Anterior cingulate cortex (tissue), 58 donors: Measurements from ENCODE around the gene ABCG2.
"Not testable (repeated sequence)": the region's sequence is repeated elsewhere in the genome, so short reads cannot be mapped to it uniquely, and the experiment has no call there.

Source experiments
- DNase-seq, 58 donors: peaks; one replicate each; lab custom pipeline; 2025; lab: John Stamatoyannopoulos, UW

The ABCG2 gene

GRCh38 chr4:88169298-88169697 is 10.9 kb upstream of the ABCG2 start:
- DNase-seq, result no peak

- no peak for DNase-seq
These were observed 8.2 kb upstream of the ABCG2 start for GRCh38 chr4:88166608-88167007.

DNA sequence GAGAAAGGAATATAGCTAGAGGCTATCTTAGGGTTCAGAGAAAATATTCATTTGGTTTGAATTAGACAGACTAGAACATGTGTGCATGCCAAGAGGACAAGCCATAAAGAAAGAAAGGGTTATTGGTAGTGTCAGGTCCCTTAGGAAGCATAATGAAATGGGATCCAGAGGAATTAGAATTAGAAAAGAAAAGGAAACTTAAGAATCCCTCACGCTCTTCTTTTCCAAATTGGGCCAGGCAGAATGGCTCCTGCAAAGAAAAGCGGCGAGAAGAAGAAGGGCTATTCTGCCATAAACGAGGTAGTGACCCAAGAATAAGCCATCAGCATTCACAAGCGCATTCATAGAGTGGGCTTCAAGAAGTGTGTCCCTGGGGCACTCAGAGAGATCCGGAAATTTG is 4.9 kb upstream of the ABCG2 start:
- DNase-seq, result no peak

- DNase-seq, result no peak
These were observed 4.2 kb upstream of the ABCG2 start for GRCh38 chr4:88162626-88163025.

DNA sequence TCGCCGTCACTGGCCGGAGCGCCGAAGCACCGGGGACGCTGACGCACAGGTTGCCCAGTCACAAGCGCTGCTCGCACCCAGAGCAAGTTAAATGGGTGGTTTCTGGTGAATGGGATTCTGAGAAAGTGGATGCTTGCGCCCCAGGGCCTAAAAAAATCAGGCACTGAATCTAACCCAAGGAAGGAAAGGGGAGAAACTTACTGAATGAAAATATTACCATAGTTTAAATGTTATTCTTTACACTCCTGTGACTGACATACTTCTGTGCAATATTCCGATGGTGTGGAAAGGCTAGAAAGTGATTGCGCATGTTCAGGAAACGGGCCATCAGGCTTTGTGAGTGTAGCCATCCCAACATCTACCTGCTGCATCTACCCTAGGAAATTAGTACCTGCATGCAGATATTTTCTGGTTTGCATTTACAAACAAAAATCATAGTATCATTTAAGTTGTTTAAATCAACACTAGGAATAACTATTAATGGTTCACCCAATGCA is 838 bp upstream of the ABCG2 start:
- DNase-seq, result peak in 1 of 58 donors; percentile 2

DNA sequence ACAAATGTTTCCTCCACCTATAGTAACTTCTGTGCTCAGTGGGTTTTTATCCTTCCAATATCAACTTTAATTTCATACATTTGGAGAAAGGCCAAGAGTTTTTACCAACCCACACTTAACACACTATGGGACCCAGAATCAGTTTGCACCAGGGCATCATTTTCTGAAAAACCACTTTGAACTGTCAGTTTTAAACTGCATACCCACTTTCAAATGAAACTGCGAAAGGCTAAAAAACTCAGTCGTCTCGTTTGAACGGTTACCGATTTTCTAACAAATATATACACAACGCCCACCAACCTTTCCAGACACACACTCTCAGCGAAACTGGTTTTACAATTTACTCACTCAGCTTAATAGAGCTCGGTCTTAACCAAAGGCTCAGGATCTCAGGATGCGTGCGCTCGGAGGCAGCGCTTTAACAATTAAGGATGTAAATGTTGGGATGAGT is 376 bp downstream of the ABCG2 start:
- no peak for DNase-seq

DNA sequence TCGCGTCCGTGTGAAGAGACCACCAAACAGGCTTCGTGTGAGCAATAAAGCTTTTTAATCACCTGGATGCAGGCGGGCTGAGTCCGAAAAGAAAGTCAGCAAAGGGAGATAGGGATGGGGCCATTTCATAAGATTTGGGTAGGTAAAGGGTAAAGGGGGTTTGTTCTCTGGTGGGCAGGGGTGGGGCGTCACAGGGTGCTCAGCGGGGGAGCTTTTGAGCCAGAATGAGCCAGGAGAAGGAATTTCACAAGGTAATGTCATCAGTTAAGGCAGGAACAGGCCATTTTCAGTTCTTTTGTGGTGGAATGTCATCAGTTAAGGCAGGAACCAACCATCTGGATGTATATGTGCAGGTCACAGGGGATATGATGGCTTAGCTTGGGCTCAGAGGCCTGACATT is 6.1 kb downstream of the ABCG2 start:
- DNase-seq, result not testable (repeated sequence)

DNA sequence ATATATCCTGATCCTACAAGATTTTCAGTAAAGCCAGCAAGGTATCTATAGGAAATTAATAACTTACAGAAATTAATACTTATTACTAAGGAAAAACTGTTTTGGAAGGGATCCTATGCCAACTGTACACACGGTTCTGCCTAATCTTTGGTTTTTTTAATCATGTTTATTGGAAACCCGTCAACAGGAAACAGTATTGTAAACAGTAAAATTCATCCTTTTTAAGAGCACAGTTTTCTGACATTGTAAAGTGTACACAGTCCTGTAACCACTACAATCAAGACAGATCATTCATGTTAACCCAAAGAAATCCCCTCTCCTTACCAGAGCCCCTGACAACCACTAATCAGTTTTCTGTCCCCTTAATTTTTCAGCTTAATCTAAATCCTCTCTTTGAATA is 9.9 kb downstream of the ABCG2 start:
- no peak for DNase-seq

DNA sequence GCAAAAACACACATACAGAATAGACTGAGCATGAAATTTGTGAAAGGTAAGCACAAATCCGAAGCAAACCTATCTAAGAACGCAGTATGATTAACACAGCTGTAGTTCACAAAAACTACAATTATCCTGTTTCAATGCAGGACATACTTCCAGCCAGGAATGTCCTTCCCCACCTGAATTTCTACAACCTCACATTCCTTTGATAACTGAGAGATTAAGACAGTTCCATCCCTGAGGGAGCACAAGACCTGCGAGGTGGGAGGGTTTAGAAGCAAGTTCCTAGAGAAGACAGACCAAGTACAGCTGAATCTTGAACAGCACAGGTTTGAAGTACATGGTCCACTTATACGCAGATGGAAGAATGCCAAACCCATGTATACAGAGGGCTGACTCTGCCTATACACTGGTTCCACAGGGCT is 10.6 kb downstream of the ABCG2 start:
- DNase-seq, result no peak

DNA sequence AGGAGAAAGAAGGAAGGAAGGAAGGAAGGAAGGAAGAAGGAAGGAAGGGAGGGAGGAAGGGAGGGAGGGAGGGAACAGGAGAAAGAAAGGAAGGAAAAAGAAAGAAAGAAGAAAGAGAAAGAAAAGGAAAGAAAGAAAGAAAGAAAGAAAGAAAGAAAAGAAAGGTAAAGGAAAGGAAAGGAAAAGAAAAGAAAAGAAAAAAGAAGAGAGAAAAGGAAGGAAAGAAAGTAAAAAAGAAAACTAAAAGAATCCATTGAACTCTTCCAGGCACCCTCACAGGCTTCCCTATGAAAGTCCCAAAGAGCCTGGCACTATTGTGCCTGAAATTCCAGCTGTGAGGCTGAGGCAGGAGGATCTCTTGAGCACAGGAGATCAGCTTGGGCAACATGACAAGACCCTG is 11.5 kb downstream of the ABCG2 start:
- DNase-seq, result no peak

GRCh38 chr4:88144866-88145300 is 13.6 kb downstream of the ABCG2 start:
- DNase-seq, result no peak

GRCh38 chr4:88144048-88144447 is 14.4 kb downstream of the ABCG2 start:
- no peak for DNase-seq

- DNase-seq, result no peak
These were observed 14.9 kb downstream of the ABCG2 start for GRCh38 chr4:88143504-88143903.

DNA sequence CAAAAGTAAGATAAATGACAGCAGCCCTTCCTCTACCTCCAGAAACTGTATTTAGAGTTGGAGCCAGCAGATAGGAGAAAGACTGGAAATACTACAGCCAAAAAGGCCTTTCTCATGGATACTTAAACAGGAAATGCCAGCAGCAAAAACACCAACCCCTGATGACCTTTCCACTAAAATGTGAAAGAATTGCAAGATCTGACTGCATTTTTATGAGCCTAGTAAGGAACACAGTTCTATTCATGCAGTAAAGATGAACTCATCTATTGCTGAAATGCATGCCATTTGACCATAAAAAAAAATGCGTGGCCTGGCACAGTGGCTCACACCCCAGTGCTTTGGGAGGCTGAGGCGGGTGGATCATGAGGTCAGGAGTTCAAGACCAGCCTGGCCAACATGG is 19.9 kb downstream of the ABCG2 start:
- DNase-seq, result no peak

- DNase-seq, result no peak
These were observed 21.3 kb downstream of the ABCG2 start for GRCh38 chr4:88137112-88137511.

GRCh38 chr4:88136249-88136648 is 22.2 kb downstream of the ABCG2 start:
- no peak for DNase-seq

GRCh38 chr4:88135356-88135663 is 23.1 kb downstream of the ABCG2 start:
- DNase-seq, result no peak

DNA sequence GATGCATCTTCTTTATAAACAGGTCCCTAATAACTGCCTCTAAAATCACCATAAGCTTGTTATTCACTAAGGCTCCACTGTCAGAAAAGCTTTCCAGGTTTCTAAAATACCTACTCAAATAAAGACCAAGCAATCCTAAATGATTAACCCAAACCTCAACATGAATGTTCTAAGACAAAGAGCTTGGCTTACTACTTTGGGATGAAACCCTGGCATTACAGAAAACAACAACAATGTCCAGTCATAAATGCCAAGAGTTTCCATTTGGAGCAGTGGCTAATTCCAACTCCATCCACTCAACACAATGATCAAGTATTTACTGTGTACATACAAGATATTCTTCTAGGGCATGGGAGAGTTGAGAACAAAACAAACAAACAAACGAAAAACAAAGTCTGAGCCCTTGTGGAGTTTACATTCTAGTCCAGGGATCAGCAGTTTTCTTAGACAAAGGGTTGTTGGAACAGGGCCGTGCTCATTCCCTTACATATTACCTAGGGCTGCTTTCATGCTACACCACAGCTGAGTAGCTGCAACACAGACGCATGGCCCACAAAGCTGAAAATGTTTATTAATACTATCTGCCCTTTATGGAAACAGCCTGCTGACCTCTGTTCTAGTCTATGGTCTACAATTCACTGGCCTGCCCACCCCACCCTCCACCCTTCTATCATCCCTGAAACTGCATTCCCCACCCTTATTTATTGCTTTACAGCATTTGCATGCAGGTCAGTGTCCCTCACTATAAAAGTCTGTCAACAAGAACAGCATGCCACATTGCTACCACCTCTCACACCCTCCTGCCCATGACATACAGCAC is 23.7 kb downstream of the ABCG2 start:
- no peak for DNase-seq

DNA sequence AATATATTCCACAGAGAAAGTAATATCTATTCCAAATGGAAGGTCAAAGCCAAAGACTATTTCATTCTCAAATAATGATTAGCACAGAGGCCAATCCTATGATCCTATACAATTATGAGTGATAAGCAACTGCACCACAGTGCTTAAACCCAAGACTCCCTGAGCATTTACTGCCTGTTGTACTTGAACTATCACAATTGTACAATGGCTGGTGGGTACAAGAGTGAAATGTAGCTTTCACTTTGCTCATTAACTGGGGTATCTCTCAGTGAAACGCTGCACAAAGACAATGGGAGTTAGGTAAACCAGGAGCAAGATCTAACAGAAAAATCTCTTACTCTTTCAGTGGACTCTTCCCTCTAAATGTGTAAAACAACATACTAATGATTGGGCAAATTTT is 24.3 kb downstream of the ABCG2 start:
- no peak for DNase-seq

DNA sequence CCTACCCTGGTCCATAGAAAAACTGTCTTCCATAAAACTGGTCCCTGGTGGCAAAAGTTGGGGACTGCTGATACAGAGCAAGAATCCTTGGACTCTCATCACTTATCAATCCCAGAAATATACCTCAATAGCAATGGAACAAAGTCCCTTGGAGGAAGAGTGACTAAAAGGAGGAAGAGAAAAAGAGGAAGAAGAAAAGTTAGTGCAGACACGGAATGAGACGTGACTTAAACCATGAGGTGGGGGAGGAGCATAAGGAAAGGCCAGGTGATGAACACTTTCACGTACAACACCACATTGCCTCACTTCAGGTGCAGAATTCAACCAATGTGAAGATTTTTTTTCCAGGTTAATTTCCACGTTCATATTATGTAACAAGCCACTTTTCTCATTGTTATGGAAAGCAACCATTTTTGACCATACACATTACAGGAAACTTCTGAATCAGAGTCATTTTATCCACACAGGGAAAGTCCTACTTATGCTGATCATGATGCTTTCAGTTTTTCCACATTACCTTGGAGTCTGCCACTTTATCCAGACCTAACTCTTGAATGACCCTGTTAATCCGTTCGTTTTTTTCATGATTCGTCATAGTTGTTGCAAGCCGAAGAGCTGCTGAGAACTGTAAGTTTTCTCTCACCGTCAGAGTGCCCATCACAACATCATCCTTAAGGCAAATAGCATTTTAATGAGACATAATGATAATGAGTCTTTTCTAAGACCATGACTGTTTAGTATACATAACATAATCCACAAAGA is 27.7 kb downstream of the ABCG2 start:
- DNase-seq, result no peak

DNA sequence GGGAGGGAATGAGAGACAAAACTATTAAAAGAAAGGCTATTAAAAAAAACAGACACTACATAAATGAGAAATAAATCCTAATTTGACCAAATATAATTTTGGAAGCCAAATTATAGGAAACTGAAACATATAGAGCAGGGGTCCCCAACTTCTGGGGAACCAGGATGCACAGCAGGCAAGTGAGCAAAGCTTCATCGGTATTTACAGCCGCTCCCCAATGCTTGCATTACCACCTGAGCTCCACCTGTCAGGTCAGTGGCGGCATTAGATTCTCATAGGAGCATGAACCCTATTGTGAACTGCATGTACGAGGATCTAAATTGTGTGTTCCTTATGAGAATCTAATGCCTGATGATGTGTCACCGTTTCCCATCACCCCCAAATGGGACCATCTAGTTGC is 28.4 kb downstream of the ABCG2 start:
- DNase-seq, result no peak

DNA sequence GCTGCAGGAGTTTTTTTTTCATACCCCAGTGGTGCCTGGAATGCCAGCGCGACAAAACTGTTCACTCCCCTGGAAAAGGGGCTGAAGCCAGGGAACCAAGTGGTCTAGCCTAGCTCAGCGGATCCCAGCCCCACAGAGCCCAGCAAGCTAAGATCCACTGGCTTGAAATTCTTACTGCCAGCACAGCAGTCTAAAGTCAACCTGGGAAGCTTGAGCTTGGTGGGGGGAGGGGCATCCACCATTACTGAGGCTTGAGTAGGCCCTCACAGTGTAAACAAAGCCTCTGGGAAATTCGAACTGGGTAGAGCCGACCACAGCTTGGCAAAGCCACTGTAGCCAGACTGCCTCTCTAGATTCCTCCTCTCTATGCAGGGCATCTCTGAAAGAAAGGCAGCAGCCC is 36.2 kb downstream of the ABCG2 start:
- DNase-seq, result not testable (repeated sequence)
